ENCODE data around the gene RCN1. TPM values are rescaled to one million over a fixed set of nuclear protein-coding genes. Genes with fewer than 3 reads are reported as not detected.

Gene RCN1
- total and polyA plus RNA-seq, 2 of the 8 experiments (the other 6 are each of a cell fraction or from before 2014, with no cell fraction given): 45.1 to 123 TPM

DNA sequence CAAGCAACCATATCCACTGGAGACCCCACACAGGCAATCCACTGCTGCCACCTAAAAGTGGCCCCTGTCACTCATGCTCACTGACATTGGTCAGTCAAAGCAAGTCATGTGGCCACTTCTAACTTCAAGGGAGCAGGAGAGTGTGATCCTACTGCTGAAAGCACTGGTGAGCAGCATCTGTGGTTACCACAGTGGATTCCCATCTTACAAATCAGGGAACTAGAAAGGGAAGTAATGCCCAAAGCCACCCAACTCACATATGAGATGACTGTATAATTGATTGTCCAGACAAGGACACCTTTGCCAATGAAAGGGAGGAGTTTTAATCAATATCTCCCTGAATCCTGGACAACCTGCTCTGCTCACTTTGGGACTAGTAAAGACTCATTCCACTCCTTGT lies 17.7 kb downstream of the RCN1 start:
- Histone ChIP-seq H3K9me3 (ENCODE audit: insufficient read depth in 2 of 2, low read depth in 1 of 2, low read length in 1 of 2) (no peaks in the 10 kb centered on the region), H2AFZ (ENCODE audit: low read length) (no peak overlapping the region), H3K4me3 (ENCODE audit: extremely low read depth in 1 of 4, insufficient read depth in 2 of 4, low read depth in 3 of 4, low read length in 4 of 4) (no peak overlapping the region), H3K4me2 (ENCODE audit: insufficient read depth in 1 of 2, low read depth in 2 of 2, low read length in 2 of 2) (no peak overlapping the region), H3K18ac (ENCODE audit: extremely low read depth, low read length) (no peak overlapping the region), H2BK120ac (replicated peaks; ENCODE audit: low read depth, low read length) (no peak overlapping the region), H3K23me2 (ENCODE audit: low read depth, low read length) (no peaks in the 10 kb centered on the region), H3K36me3 (ENCODE audit: control insufficient read depth in 2 of 4, insufficient read depth in 4 of 4, low read length in 3 of 4) (peaks cover 0 to 15% (median 8%) of the 10 kb centered on the region in 4 experiments; a peak in 7 of 8 replicates), H2BK15ac (ENCODE audit: low read length) (no peak overlapping the region), H3K4me1 (replicated peaks in 1 of 4; ENCODE audit: control insufficient read depth in 3 of 4, insufficient read depth in 4 of 4, low read length in 3 of 4) (peaks cover 0 to 4% (median 0%) of the 10 kb centered on the region in 4 experiments; a peak in 2 of 7 replicates), H4K5ac (ENCODE audit: insufficient read length, low read depth, low read length) (no peak overlapping the region), H3K27ac (ENCODE audit: low read depth, low read length) (no peak overlapping the region), H3K79me2 (ENCODE audit: control insufficient read depth in 1 of 2, insufficient read depth in 2 of 2, low read length in 2 of 2) (no peaks in the 10 kb centered on the region), H3K56ac (replicated peaks; ENCODE audit: insufficient read length, low read depth, low read length) (no peak overlapping the region), H3K9ac (replicated peaks in 1 of 4; ENCODE audit: extremely low read depth in 1 of 4, low read depth in 3 of 4, low read length in 3 of 4) (no peak overlapping the region), H4K8ac (ENCODE audit: extremely low read depth, insufficient read depth, low read length) (no peak overlapping the region), H3K4ac (replicated peaks; ENCODE audit: insufficient read length, low read depth, low read length) (no peak overlapping the region), H2BK20ac (ENCODE audit: low read length) (no peak overlapping the region), H3K79me1 (ENCODE audit: low read depth, low read length) (no peaks in the 10 kb centered on the region), H3K14ac (ENCODE audit: insufficient read length) (no peak overlapping the region), H4K20me1 (replicated peaks in 1 of 2; ENCODE audit: control insufficient read depth in 1 of 2, insufficient read depth in 2 of 2, low read length in 2 of 2) (peaks cover 0 to 3% of the 10 kb centered on the region in 2 experiments), H3K23ac (ENCODE audit: insufficient read length) (no peak overlapping the region), H4K91ac (replicated peaks; ENCODE audit: insufficient read length, low read length) (no peak overlapping the region), H2AK5ac (ENCODE audit: low read depth, low read length) (no peak overlapping the region), H2BK5ac (ENCODE audit: low read depth, low read length) (no peak overlapping the region), H2BK12ac (ENCODE audit: low read depth, low read length) (no peak overlapping the region), H3K27me3 (replicated peaks in 1 of 4; ENCODE audit: control insufficient read depth in 3 of 4, extremely low read depth in 1 of 4, insufficient read depth in 3 of 4, low read length in 3 of 4) (peaks cover 0 to 1% (median 0%) of the 10 kb centered on the region in 4 experiments; a peak in 1 of 7 replicates)
- CTCF ChIA-PET (ENCODE audit: partially characterized antibody): no interaction called here
- POLR2A ChIA-PET (ENCODE audit: partially characterized antibody): interaction anchor here (1.0 kb wide), 1 partner anchor 17 kb away, joined by 3 read pairs; no protein-coding TSS in a partner anchor
- TF ChIP-seq CTBP2 (IDR thresholded peaks at IDR 0.05; ENCODE audit: borderline replicate concordance, insufficient read depth, insufficient read length, low read length) (no peak), GABPA (IDR thresholded peaks at IDR 0.05; ENCODE audit: borderline replicate concordance, insufficient read depth, low read length) (no peak), GTF2F1 (IDR thresholded peaks at IDR 0.05; ENCODE audit: borderline replicate concordance, low read depth, low read length) (no peak), ZNF274 (IDR thresholded peaks at IDR 0.05; ENCODE audit: borderline replicate concordance, extremely low read depth, low read length) (no peak), JUN (IDR thresholded peaks at IDR 0.05; ENCODE audit: low read depth, low read length) (no peak), CHD1 (IDR thresholded peaks at IDR 0.05; ENCODE audit: low read depth, low read length) (no peak), TAF7 (optimal IDR thresholded peaks at IDR 0.05; ENCODE audit: borderline replicate concordance, low read depth, low read length) (no peak), BCL11A (IDR thresholded peaks at IDR 0.05; ENCODE audit: low read depth in 2 of 2, low read length in 2 of 2) (no peak), SIRT6 (IDR thresholded peaks at IDR 0.05; ENCODE audit: low read length) (no peak)
- TF ChIP-seq, protein P1, sequence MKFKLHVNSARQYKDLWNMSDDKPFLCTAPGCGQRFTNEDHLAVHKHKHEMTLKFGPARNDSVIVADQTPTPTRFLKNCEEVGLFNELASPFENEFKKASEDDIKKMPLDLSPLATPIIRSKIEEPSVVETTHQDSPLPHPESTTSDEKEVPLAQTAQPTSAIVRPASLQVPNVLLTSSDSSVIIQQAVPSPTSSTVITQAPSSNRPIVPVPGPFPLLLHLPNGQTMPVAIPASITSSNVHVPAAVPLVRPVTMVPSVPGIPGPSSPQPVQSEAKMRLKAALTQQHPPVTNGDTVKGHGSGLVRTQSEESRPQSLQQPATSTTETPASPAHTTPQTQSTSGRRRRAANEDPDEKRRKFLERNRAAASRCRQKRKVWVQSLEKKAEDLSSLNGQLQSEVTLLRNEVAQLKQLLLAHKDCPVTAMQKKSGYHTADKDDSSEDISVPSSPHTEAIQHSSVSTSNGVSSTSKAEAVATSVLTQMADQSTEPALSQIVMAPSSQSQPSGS (IDR thresholded peaks at IDR 0.05; ENCODE audit: low read length): no peak
- DNase-seq (ENCODE audit: low read depth in 1 of 2, low spot score in 2 of 2): no peak
- FAIRE-seq: no peak

Measured in H1 (cell line).